Endothelial cell of umbilical vein (primary cell): ENCODE data around the gene TMCO2. TPM values are rescaled to one million over a fixed set of nuclear protein-coding genes. Genes with fewer than 3 reads are reported as not detected.

Experiments used
- BruUV-seq: library from RNA; stranded (reverse); fragments of 400-500 nt; replicated peaks from 2 replicates; lab custom pipeline; 2021; lab: Mats Ljungman, UMichigan
- CTCF ChIA-PET: fragments of 300-600, 350-600 bp; sonication (Branson Sonifier 250); formaldehyde crosslinking; loops from one replicate; lab custom pipeline; 2021; ENCODE audit warnings: antibody characterized with exemption, inconsistent platforms; lab: Charles Lee
- POLR2A ChIA-PET: fragments of 300-600, 350-600 bp; sonication (Branson Sonifier 250); formaldehyde crosslinking; loops from one replicate; lab custom pipeline; 2021; ENCODE audit warnings: antibody characterized with exemption, inconsistent platforms; lab: Charles Lee
- DNase-seq: peaks from one replicate; pipeline ENCODE4 v3.0.0-alpha.2; 2011; ENCODE audit warnings: low read depth, low spot score
- FAIRE-seq: peaks from 2 replicates; lab custom pipeline; 2011; peaks lifted over from hg19 to GRCh38; lab: Jason Lieb, UNC
- H2AFZ ChIP-seq: 2 replicates; pipeline ENCODE4 v1.6.0; 2012; ENCODE audit warnings: low read depth, low read length, control low read depth, inconsistent platforms
- H3K27ac ChIP-seq: 2 replicates; pipeline ENCODE4 v1.5.1; 2011; ENCODE audit warnings: low read depth, mild to moderate bottlenecking, control low read depth, low read length, moderate library complexity; ENCODE audit not compliant: insufficient read depth
- H3K27me3 ChIP-seq, 2 experiments: 2 replicates each; pipeline versions ENCODE4 v1.6.0 to v1.6.1; 2011; ENCODE audit warnings: low read length in 2 of 2, mixed read lengths in 1 of 2; ENCODE audit not compliant: control insufficient read depth in 2 of 2, insufficient read depth in 2 of 2
- H3K36me3 ChIP-seq, 2 experiments: 2 replicates in 1 of 2; 3 replicates in 1 of 2; pipeline ENCODE4 v1.5.1; 2011; ENCODE audit warnings: low read length in 2 of 2, mild to moderate bottlenecking in 1 of 2, moderate library complexity in 1 of 2; ENCODE audit not compliant: control insufficient read depth in 2 of 2, insufficient read depth in 2 of 2; ENCODE audit errors: extremely low read depth in 1 of 2
- H3K4me1 ChIP-seq: 3 replicates; pipeline ENCODE4 v1.5.1; 2011; ENCODE audit warnings: mild to moderate bottlenecking, low read length; ENCODE audit not compliant: control insufficient read depth, insufficient read depth; ENCODE audit errors: extremely low read depth
- H3K4me2 ChIP-seq: 2 replicates; pipeline ENCODE4 v1.6.1; 2011; ENCODE audit warnings: low read length, control low read depth, mixed read lengths; ENCODE audit not compliant: insufficient read depth
- H3K4me3 ChIP-seq, 3 experiments: fragments of 200-600 bp in 1 of 3; sonication (generic), shearing (Covaris generic) in 1 of 3; replicated peaks in 1 of 3; 2 replicates each; pipeline ENCODE4 v1.5.1; 2011 to 2016; ENCODE audit warnings: control low read depth in 3 of 3, low read length in 3 of 3, mild to moderate bottlenecking in 2 of 3, inconsistent platforms in 1 of 3, low read depth in 1 of 3, moderate library complexity in 1 of 3; ENCODE audit not compliant: insufficient read depth in 1 of 3
- H3K79me2 ChIP-seq: 2 replicates; pipeline ENCODE4 v1.6.0; 2012; ENCODE audit warnings: low read length, inconsistent platforms; ENCODE audit not compliant: control insufficient read depth, insufficient read depth
- H3K9ac ChIP-seq: replicated peaks from 2 replicates; pipeline ENCODE3; 2011; ENCODE audit warnings: low read length, control low read depth; ENCODE audit not compliant: insufficient read depth; ENCODE audit errors: extremely low read depth
- H3K9me1 ChIP-seq: replicated peaks from 3 replicates; pipeline ENCODE4 v1.6.0; 2011; ENCODE audit warnings: mild to moderate bottlenecking, low read length; ENCODE audit not compliant: control insufficient read depth, insufficient read depth; ENCODE audit errors: extremely low read depth
- H3K9me3 ChIP-seq: replicated peaks from 2 replicates; pipeline ENCODE4 v1.5.1; 2012; ENCODE audit warnings: low read length, inconsistent platforms; ENCODE audit not compliant: control insufficient read depth, insufficient read depth
- H4K20me1 ChIP-seq: replicated peaks from 2 replicates; pipeline ENCODE3; 2011; ENCODE audit warnings: mild to moderate bottlenecking, low read length; ENCODE audit not compliant: control insufficient read depth, insufficient read depth; ENCODE audit errors: extremely low read depth
- EZH2 ChIP-seq: IDR thresholded peaks from 2 replicates; pipeline ENCODE4 v1.6.1; 2012; ENCODE audit warnings: borderline replicate concordance, low read depth, mild to moderate bottlenecking, moderate library complexity, low read length, inconsistent platforms; ENCODE audit not compliant: severe bottlenecking
- FOS ChIP-seq: IDR thresholded peaks from 2 replicates; pipeline ENCODE4 v1.6.1; 2011; ENCODE audit warnings: mild to moderate bottlenecking, low read length, moderate library complexity, borderline replicate concordance; ENCODE audit not compliant: insufficient read depth
- GATA2 ChIP-seq: IDR thresholded peaks from 2 replicates; pipeline ENCODE4 v1.7.0; 2011; ENCODE audit warnings: low read depth, mild to moderate bottlenecking, moderate library complexity, mixed read lengths, low read length; ENCODE audit not compliant: insufficient read length, insufficient read depth
- JUN ChIP-seq: IDR thresholded peaks from 2 replicates; pipeline ENCODE4 v1.6.1; 2011; ENCODE audit warnings: borderline replicate concordance, low read depth; ENCODE audit not compliant: insufficient read length, insufficient read depth
- MYC ChIP-seq: IDR thresholded peaks from one replicate; pipeline ENCODE4 v1.6.1; 2011; ENCODE audit warnings: mild to moderate bottlenecking, low read depth, low read length
- POLR2A ChIP-seq: IDR thresholded peaks from 2 replicates; pipeline ENCODE4 v1.6.1; 2012; ENCODE audit warnings: low read depth, mild to moderate bottlenecking, control low read depth, low read length
- POLR2AphosphoS5 ChIP-seq: IDR thresholded peaks from 2 replicates; pipeline ENCODE4 v1.6.1; 2012; ENCODE audit warnings: low read depth, mild to moderate bottlenecking, control low read depth, low read length, moderate library complexity; ENCODE audit not compliant: insufficient read depth
- dilution Hi-C: fragments of 300-500 bp; cut with MboI; formaldehyde crosslinking; loops from one replicate; pipeline ENCODE4 v1.15.0; 2019; ENCODE audit warnings: low sequenced_read_pairs; ENCODE audit not compliant: extremely low pct_ligation_motif_present
- intact Hi-C: fragments of 100-400 bp; cut with micrococcal nuclease; formaldehyde crosslinking; loops from one replicate; pipeline ENCODE4 v1.10.0; 2022
- polyA plus RNA-seq, 4 experiments: library from polyadenylated mRNA; depleted of rRNA in 3 of 4; stranded (reverse) in 3 of 4; unstranded in 1 of 4; fragments of >200 nt; gene quantifications; 2 replicates each; pipeline versions ENCODE4 v1.2.1 to v1.2.3, GENCODE V29; 2011 to 2012; ENCODE audit warnings: missing spikeins in 1 of 4
- total RNA-seq: library from RNA; stranded (reverse); gene quantifications from 2 replicates; pipeline ENCODE4 v1.2.3, GENCODE V29; 2021
- TF ChIP-seq, protein P1 (sequence below), 2 donors: IDR thresholded peaks; 1 replicate in 1 of 2; 2 replicates in 1 of 2; pipeline ENCODE4 v1.5.1; 2011; ENCODE audit warnings: low read length in 2 of 2, mild to moderate bottlenecking in 2 of 2, moderate library complexity in 2 of 2, control low read depth in 1 of 2, inconsistent platforms in 1 of 2, low read depth in 1 of 2; ENCODE audit not compliant: insufficient read depth in 1 of 2; ENCODE audit errors: extremely low read depth in 1 of 2
- TF ChIP-seq, protein P2 (sequence below): IDR thresholded peaks from 2 replicates; pipeline ENCODE4 v1.6.1; 2011; ENCODE audit not compliant: insufficient read depth, insufficient read length

TMCO2 gene
- total and polyA plus RNA-seq, 2 donors (not counting 3 experiments of a cell fraction or from before 2014, with no cell fraction given), result not detected

DNA sequence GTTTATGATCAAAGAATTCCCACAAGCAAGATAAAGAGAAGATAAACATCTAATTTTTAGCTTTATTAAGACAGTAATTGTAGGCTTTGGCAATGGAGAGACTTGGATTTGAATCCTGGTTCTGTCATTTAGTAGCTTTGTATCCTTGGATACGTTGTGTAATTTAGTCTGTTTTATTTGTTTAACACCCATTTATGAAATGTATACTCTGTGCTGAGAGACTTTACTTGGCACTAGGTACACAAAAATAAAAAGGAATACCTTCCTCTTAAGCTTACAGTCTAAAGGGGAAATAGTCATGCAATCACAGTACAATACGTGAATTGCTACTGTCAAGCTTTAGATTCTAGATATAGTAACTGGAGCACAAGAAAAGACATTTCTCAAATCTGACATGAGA is 34.1 kb downstream of the TMCO2 start:
- ChIA-PET POLR2A (no interaction called here), CTCF (interaction anchor here (1.0 to 2.7 kb wide), 5 partner anchors 13 to 138 kb away, joined by 3 to 8 read pairs (median 6); no protein-coding TSS in a partner anchor)
- Histone ChIP-seq H3K27me3 (no peaks in the 10 kb centered on the region), H3K36me3 (peaks cover 4 to 16% of the 10 kb centered on the region in 2 experiments), H3K9me3 (no peaks in the 10 kb centered on the region), H2AFZ (no peak overlapping the region), H3K4me1 (no peaks in the 10 kb centered on the region), H4K20me1 (no peaks in the 10 kb centered on the region), H3K4me3 (no peak overlapping the region), H3K27ac (no peak overlapping the region), H3K9me1 (no peaks in the 10 kb centered on the region), H3K9ac (no peak overlapping the region), H3K79me2 (no peaks in the 10 kb centered on the region), H3K4me2 (no peak overlapping the region)
- intact Hi-C loops (no loop called here), dilution Hi-C loops (no loop called here)
- TF ChIP-seq POLR2AphosphoS5 (no peak), GATA2 (no peak), MYC (no peak), POLR2A (no peak), JUN (no peak), EZH2 (no peak), FOS (no peak)
- TF ChIP-seq, protein P1, sequence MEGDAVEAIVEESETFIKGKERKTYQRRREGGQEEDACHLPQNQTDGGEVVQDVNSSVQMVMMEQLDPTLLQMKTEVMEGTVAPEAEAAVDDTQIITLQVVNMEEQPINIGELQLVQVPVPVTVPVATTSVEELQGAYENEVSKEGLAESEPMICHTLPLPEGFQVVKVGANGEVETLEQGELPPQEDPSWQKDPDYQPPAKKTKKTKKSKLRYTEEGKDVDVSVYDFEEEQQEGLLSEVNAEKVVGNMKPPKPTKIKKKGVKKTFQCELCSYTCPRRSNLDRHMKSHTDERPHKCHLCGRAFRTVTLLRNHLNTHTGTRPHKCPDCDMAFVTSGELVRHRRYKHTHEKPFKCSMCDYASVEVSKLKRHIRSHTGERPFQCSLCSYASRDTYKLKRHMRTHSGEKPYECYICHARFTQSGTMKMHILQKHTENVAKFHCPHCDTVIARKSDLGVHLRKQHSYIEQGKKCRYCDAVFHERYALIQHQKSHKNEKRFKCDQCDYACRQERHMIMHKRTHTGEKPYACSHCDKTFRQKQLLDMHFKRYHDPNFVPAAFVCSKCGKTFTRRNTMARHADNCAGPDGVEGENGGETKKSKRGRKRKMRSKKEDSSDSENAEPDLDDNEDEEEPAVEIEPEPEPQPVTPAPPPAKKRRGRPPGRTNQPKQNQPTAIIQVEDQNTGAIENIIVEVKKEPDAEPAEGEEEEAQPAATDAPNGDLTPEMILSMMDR (IDR thresholded peaks at IDR 0.05; ENCODE audit: extremely low read depth in 1 of 2, insufficient read depth in 1 of 2, low read depth in 1 of 2, low read length in 2 of 2), result no peak
- TF ChIP-seq, protein P2, sequence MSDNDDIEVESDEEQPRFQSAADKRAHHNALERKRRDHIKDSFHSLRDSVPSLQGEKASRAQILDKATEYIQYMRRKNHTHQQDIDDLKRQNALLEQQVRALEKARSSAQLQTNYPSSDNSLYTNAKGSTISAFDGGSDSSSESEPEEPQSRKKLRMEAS, result no peak
- DNase-seq, result no peak
- FAIRE-seq, result no peak
- no TSS peak for BruUV-seq
